Measurements from ENCODE around the gene DOCK2. TPM values are rescaled to one million over a fixed set of nuclear protein-coding genes. Genes with fewer than 3 reads are reported as not detected.

Gene DOCK2
- total and polyA plus RNA-seq, 4 experiments from 2014 or later, result 45.8 to 223 (median 162) TPM

DNA sequence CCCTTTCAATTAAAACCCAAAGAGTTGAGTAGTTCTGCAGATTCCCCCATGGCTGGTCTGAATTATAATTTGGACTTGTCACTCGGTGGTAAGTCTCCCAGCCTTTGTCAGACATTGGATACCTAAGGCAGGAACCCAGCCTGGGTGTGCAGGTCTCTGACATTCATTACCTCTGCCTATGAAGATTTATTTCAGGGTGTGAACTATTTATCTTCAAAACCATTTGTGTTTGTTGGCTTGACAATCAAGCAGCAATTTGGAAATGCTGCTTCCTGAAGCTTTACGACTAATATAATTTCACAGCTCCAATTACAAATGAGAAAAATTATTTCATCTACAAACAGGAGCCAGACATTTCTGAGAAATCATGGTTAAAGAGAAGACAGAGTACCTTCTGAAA, 160.5 kb downstream of the DOCK2 start:
- Mint-ChIP-seq H3K4me1 (peaks cover 14 to 32% (median 22%) of the 10 kb centered on the region in 4 donors), H3K36me3 (peaks cover 67 to 74% of the 10 kb centered on the region in 2 donors), H3K9me3 (peaks cover 0 to 1% (median 0%) of the 10 kb centered on the region in 8 donors), H3K4me3 (no peak overlapping the region), H3K27me3 (no peaks in the 10 kb centered on the region), H3K27ac (no peak overlapping the region)
- CTCF ChIA-PET (ENCODE audit: partially characterized antibody), result no interaction called here
- Histone ChIP-seq H3K9me3 (ENCODE audit: control insufficient read depth in 1 of 2, low read length in 2 of 2) (no peaks in the 10 kb centered on the region), H3K4me1 (ENCODE audit: insufficient read depth, low read length) (no peaks in the 10 kb centered on the region), H3K4me3 (ENCODE audit: low read length in 2 of 2) (no peak overlapping the region), H3K27me3 (ENCODE audit: insufficient read depth, low read length) (no peaks in the 10 kb centered on the region), H3K27ac (ENCODE audit: low read depth, low read length) (no peak overlapping the region), H3K36me3 (ENCODE audit: insufficient read depth, low read length) (peaks cover 7% of the 10 kb centered on the region)
- intact Hi-C loops (cut with micrococcal nuclease), result no loop called here
- DNase-seq, result no peak
- POLR2A ChIA-PET (ENCODE audit: partially characterized antibody), result no interaction called here

DNA sequence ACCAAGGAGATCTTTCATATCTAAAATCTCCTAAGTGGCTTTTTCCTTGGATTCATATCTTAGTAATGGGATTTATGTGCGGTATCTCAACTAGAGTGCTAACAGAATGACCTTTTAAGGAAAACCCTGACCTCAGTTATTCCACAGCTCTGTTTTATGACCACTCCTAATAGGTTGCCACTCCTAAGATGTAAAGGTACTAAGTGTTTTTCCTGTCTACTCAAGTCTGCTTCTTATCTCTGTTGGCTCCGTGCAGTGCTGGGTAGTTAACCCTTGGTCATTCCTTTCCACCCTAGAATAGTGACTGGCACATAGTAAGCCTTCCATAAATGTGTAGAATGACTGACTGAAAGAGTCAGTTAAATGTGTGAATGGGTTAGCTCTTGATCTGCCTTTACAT, 161.4 kb downstream of the DOCK2 start:
- POLR2A ChIA-PET (ENCODE audit: partially characterized antibody), result no interaction called here
- H3K27ac Mint-ChIP-seq, result no peak overlapping the region

DNA sequence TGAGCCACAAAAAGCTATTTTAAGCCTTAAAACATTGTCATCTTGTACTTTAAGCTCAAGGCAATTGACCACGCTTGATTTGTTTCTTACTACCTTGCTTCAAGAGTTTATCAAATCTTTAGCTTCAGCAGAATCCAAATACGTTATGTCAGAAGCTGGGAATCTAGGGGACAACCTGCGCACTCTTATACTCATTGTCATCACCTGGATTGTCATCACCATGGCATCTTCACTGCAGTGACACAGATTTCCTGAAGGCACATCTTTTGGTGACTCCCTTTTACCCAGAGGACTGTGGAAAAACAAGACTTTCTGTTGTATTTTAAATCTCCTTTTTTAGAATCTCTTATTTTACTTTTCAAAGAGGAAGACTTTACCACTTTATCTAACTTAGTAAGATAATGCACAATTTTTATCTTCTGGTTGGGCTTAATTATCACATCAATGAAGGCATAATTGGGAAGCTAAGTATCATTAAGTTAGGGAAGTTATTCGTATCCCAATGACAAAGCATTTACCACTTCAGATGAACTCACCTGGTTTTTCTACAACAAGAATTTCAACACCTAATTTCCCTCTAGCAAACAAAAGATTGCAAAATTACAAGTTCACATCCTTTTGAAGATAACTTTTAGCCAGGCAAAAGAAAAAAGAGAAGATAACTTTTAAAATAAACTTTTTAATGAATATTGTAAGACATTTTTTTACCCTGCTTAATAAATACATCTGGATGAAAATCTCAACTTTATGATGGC, 162.0 kb downstream of the DOCK2 start:
- ChIA-PET CTCF (ENCODE audit: partially characterized antibody) (no interaction called here), POLR2A (ENCODE audit: partially characterized antibody) (no interaction called here)
- no peak for DNase-seq
- no peaks in the 10 kb centered on the region for H3K27me3 Mint-ChIP-seq
- Histone ChIP-seq H3K27ac (ENCODE audit: low read depth, low read length) (no peak overlapping the region), H3K4me1 (ENCODE audit: insufficient read depth, low read length) (peaks cover 11% of the 10 kb centered on the region), H3K9me3 (ENCODE audit: control insufficient read depth in 1 of 2, low read length in 2 of 2) (no peaks in the 10 kb centered on the region), H3K36me3 (ENCODE audit: insufficient read depth, low read length) (peaks cover 12% of the 10 kb centered on the region), H3K4me3 (ENCODE audit: low read length in 2 of 2) (no peak overlapping the region), H3K27me3 (ENCODE audit: insufficient read depth, low read length) (no peaks in the 10 kb centered on the region)
- peaks cover 0 to 1% (median 0%) of the 10 kb centered on the region in 8 donors for H3K9me3 Mint-ChIP-seq
- intact Hi-C loops (cut with micrococcal nuclease), result no loop called here
- peaks cover 68 to 74% of the 10 kb centered on the region in 2 donors for H3K36me3 Mint-ChIP-seq
- H3K4me3 Mint-ChIP-seq, result no peak overlapping the region
- H3K27ac Mint-ChIP-seq, result no peak overlapping the region
- H3K4me1 Mint-ChIP-seq, result peaks cover 17 to 36% (median 30%) of the 10 kb centered on the region in 4 donors

More for the DNA sequence above, 161.4 kb downstream of the DOCK2 start:
- CTCF ChIA-PET (ENCODE audit: partially characterized antibody), result no interaction called here
- intact Hi-C loops (cut with micrococcal nuclease), result no loop called here
- Mint-ChIP-seq H3K4me1 (peaks cover 12 to 36% (median 25%) of the 10 kb centered on the region in 4 donors), H3K27me3 (no peaks in the 10 kb centered on the region), H3K9me3 (peaks cover 0 to 1% (median 0%) of the 10 kb centered on the region in 8 donors), H3K4me3 (no peak overlapping the region), H3K36me3 (peaks cover 68 to 74% of the 10 kb centered on the region in 2 donors)
- no peak overlapping the region for H3K4me3 ChIP-seq (ENCODE audit: low read length in 2 of 2)
- H3K36me3 ChIP-seq (ENCODE audit: insufficient read depth, low read length), result peaks cover 6% of the 10 kb centered on the region
- no peaks in the 10 kb centered on the region for H3K27me3 ChIP-seq (ENCODE audit: insufficient read depth, low read length)
- no peak for DNase-seq
- peaks cover 5% of the 10 kb centered on the region for H3K4me1 ChIP-seq (ENCODE audit: insufficient read depth, low read length)
- no peak overlapping the region for H3K27ac ChIP-seq (ENCODE audit: low read depth, low read length)
- H3K9me3 ChIP-seq (ENCODE audit: control insufficient read depth in 1 of 2, low read length in 2 of 2), result no peaks in the 10 kb centered on the region

DNA sequence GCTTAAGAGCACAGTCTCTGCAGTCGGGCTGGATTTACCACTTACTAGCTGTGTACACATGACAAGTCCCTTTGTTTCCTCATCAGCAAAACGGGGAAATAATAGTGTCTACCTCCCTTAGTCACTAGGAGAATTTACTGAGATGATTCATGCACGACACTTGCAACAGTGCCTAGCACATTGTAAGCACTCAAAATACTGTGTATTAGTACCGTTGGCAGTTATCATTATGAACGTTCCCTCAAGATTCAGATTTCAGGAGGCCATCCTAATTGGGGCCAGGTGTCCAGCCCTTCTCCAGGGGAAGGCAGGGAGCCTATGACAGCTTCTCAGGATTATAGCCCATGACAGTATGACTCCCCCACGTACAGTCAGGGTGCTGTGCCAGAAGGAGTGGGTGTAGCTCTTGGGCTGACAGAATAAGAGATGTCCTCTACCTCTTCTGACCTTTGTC, 164.3 kb downstream of the DOCK2 start:
- Mint-ChIP-seq H3K27me3 (no peaks in the 10 kb centered on the region), H3K36me3 (peaks cover 71 to 78% of the 10 kb centered on the region in 2 donors), H3K27ac (no peak overlapping the region), H3K4me1 (peaks cover 26 to 51% (median 41%) of the 10 kb centered on the region in 4 donors), H3K9me3 (no peaks in the 10 kb centered on the region), H3K4me3 (no peak overlapping the region)
- Histone ChIP-seq H3K27ac (ENCODE audit: low read depth, low read length) (no peak overlapping the region), H3K27me3 (ENCODE audit: insufficient read depth, low read length) (no peaks in the 10 kb centered on the region), H3K4me3 (ENCODE audit: low read length in 2 of 2) (no peak overlapping the region), H3K4me1 (ENCODE audit: insufficient read depth, low read length) (peaks cover 23% of the 10 kb centered on the region), H3K36me3 (ENCODE audit: insufficient read depth, low read length) (peaks cover 12% of the 10 kb centered on the region), H3K9me3 (ENCODE audit: control insufficient read depth in 1 of 2, low read length in 2 of 2) (no peaks in the 10 kb centered on the region)
- intact Hi-C loops (cut with micrococcal nuclease), result no loop called here
- DNase-seq, result no peak
- ChIA-PET CTCF (ENCODE audit: partially characterized antibody) (interaction anchor here (0.6 to 1.3 kb wide), 2 partner anchors 38 to 1534 kb away, joined by 3 to 5 read pairs; no protein-coding TSS in a partner anchor), POLR2A (ENCODE audit: partially characterized antibody) (no interaction called here)

DNA sequence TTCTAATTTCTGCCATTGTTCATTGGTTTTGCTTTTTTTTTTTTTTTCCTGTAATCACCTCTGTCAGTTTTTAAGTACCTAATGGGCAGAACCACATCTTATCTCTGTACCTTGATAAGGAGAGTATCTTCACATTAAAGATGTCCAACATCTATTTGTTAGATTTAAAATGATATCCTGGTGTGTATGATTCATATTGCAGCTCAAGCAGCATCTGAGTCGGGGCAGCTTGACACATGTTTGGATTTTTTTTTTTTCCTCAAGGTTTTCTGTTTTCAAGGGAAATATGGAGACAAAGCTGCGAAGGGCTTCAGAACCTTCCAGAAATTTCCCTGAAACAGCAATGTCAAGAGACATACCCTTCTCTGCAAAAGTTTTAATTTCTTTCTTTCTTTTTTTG, 164.7 kb downstream of the DOCK2 start:
- CTCF ChIA-PET (ENCODE audit: partially characterized antibody), result interaction anchor here (1.3 kb wide), 1 partner anchor 37 kb away, joined by 3 read pairs; no protein-coding TSS in a partner anchor
- H3K4me1 Mint-ChIP-seq, result peaks cover 25 to 47% (median 37%) of the 10 kb centered on the region in 4 donors
- no peak for DNase-seq
- H3K27ac ChIP-seq (ENCODE audit: low read depth, low read length), result no peak overlapping the region
- intact Hi-C loops (cut with micrococcal nuclease), result no loop called here
- no peaks in the 10 kb centered on the region for H3K9me3 ChIP-seq (ENCODE audit: control insufficient read depth in 1 of 2, low read length in 2 of 2)
- H3K9me3 Mint-ChIP-seq, result no peaks in the 10 kb centered on the region
- peak overlapping the region in 1 of 7 donors; percentile 41 for H3K27ac Mint-ChIP-seq
- H3K27me3 ChIP-seq (ENCODE audit: insufficient read depth, low read length), result no peaks in the 10 kb centered on the region
- peaks cover 23% of the 10 kb centered on the region for H3K4me1 ChIP-seq (ENCODE audit: insufficient read depth, low read length)
- H3K4me3 Mint-ChIP-seq, result no peak overlapping the region
- H3K4me3 ChIP-seq (ENCODE audit: low read length in 2 of 2), result no peak overlapping the region
- peaks cover 70 to 75% of the 10 kb centered on the region in 2 donors for H3K36me3 Mint-ChIP-seq
- peaks cover 12% of the 10 kb centered on the region for H3K36me3 ChIP-seq (ENCODE audit: insufficient read depth, low read length)
- no peaks in the 10 kb centered on the region for H3K27me3 Mint-ChIP-seq
- POLR2A ChIA-PET (ENCODE audit: partially characterized antibody), result no interaction called here

DNA sequence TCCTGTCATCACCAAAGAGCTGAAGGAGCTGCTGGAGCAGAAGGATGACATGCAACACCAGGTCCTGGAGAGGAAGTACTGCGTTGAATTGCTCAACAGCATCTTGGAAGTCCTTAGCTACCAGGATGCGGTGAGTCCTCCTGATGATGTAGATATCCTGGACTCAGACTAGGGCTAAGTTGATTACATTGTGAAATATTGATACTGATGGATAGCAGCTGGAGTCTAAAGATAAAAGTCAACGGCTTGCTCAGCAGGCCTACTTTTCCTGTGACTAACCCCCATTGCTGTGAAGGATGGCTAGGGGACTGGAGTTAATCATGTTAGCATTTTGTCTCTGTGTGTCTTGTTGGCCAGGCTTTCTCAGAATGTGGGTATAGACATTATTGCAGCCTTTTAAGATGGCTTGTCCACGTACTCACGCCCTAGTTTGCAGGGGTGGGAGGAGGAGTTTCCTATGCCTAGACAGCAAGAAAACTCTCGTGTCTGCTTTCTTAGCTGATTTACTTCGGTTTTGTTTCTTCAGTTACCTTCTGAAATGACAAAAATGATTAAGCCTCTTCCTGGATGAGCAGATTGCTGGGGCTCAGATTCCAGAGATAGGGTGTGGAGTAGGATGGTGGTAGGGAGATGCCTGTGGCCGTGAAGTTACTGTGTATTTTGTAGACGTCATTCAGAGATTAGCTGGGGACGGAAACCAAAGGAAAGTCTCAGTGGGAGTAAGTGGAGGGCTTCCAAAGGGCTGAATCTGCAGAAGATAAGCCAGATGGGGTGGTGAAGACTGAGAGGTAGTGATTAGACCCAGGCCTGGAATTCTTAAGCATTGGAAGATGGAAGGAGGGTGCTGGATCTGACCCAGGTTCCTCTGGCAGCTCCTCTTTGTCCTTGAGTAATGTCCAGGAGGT, 166.3 kb downstream of the DOCK2 start:
- H3K9me3 Mint-ChIP-seq, result no peaks in the 10 kb centered on the region
- peaks cover 65 to 69% of the 10 kb centered on the region in 2 donors for H3K36me3 Mint-ChIP-seq
- ChIA-PET POLR2A (ENCODE audit: partially characterized antibody) (no interaction called here), CTCF (ENCODE audit: partially characterized antibody) (no interaction called here)
- Histone ChIP-seq H3K9me3 (ENCODE audit: control insufficient read depth in 1 of 2, low read length in 2 of 2) (no peaks in the 10 kb centered on the region), H3K4me3 (ENCODE audit: low read length in 2 of 2) (no peak overlapping the region), H3K4me1 (ENCODE audit: insufficient read depth, low read length) (peaks cover 23% of the 10 kb centered on the region), H3K36me3 (ENCODE audit: insufficient read depth, low read length) (peaks cover 15% of the 10 kb centered on the region), H3K27ac (ENCODE audit: low read depth, low read length) (no peak overlapping the region), H3K27me3 (ENCODE audit: insufficient read depth, low read length) (no peaks in the 10 kb centered on the region)
- no peak for DNase-seq
- no peaks in the 10 kb centered on the region for H3K27me3 Mint-ChIP-seq
- H3K27ac Mint-ChIP-seq, result peak overlapping the region in 3 of 7 donors; percentile 24 to 77 (median 70)
- no peak overlapping the region for H3K4me3 Mint-ChIP-seq
- intact Hi-C loops (cut with micrococcal nuclease), result no loop called here
- H3K4me1 Mint-ChIP-seq, result peaks cover 23 to 48% (median 38%) of the 10 kb centered on the region in 4 donors

DNA sequence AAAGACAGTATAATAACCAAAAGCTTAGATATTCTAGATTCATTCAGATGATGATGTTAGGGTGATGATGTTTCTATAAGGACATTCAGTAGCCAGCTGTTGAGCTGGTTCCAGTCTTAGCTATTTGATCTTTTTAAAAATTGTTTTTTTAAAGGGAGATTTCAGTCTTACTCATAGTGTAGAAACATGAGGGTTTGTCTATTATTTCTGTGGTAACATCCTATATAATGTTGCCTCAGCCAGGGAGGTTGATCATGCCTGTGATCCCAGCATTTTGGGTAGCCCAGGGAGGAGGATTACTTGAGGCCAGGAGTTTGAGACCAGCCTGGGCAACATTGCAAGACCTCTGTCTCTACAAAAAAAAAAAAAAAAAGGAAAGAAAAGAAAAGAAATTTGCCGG, 167.8 kb downstream of the DOCK2 start:
- peaks cover 25 to 54% (median 39%) of the 10 kb centered on the region in 4 donors for H3K4me1 Mint-ChIP-seq
- peaks cover 65 to 69% of the 10 kb centered on the region in 2 donors for H3K36me3 Mint-ChIP-seq
- intact Hi-C loops (cut with micrococcal nuclease), result no loop called here
- peak overlapping the region in 3 of 7 donors; percentile 48 to 80 (median 53) for H3K27ac Mint-ChIP-seq
- no peaks in the 10 kb centered on the region for H3K9me3 Mint-ChIP-seq
- no peaks in the 10 kb centered on the region for H3K27me3 ChIP-seq (ENCODE audit: insufficient read depth, low read length)
- H3K4me3 Mint-ChIP-seq, result no peak overlapping the region
- peaks cover 15% of the 10 kb centered on the region for H3K36me3 ChIP-seq (ENCODE audit: insufficient read depth, low read length)
- H3K27ac ChIP-seq (ENCODE audit: low read depth, low read length), result no peak overlapping the region
- no peak overlapping the region for H3K4me3 ChIP-seq (ENCODE audit: low read length in 2 of 2)
- no peaks in the 10 kb centered on the region for H3K9me3 ChIP-seq (ENCODE audit: control insufficient read depth in 1 of 2, low read length in 2 of 2)
- ChIA-PET POLR2A (ENCODE audit: partially characterized antibody) (no interaction called here), CTCF (ENCODE audit: partially characterized antibody) (interaction anchor here (1.3 kb wide), 1 partner anchor 13 kb away, joined by 4 read pairs; no protein-coding TSS in a partner anchor)
- H3K4me1 ChIP-seq (ENCODE audit: insufficient read depth, low read length), result peaks cover 23% of the 10 kb centered on the region
- DNase-seq, result no peak
- H3K27me3 Mint-ChIP-seq, result no peaks in the 10 kb centered on the region

Measured in CD4-positive, alpha-beta memory T cell (primary cell).